SK-N-SH treated with all-trans-retinoic acid at 6 μM for 48 hours (cell line): ENCODE results near the gene SNX15.

Experiments
- ATAC-seq: fragments of 200-7000 bp; cut with Tn5 transposase; 3 replicates; pipeline ENCODE4 v1.9.1; 2020; ENCODE audit warnings: mild to moderate bottlenecking, moderate library complexity
- ARNTL ChIP-seq: fragments of 450-650 bp; formaldehyde crosslinking; IDR thresholded peaks from 2 replicates; pipeline ENCODE4 v1.5.0; 2020; ENCODE audit warnings: low read depth, mild to moderate bottlenecking, moderate library complexity, borderline replicate concordance
- BACH2 ChIP-seq: fragments of 250-450 bp; sonication (Bioruptor Pico); IDR thresholded peaks from 2 replicates; pipeline ENCODE4 v1.9.0; 2021; ENCODE audit warnings: mild to moderate bottlenecking, borderline replicate concordance
- CREB5 ChIP-seq: fragments of 250-450 bp; sonication (Bioruptor Pico); IDR thresholded peaks from 2 replicates; pipeline ENCODE4 v1.5.1; 2020; ENCODE audit warnings: low read depth, mild to moderate bottlenecking, moderate library complexity
- CSDC2 ChIP-seq: fragments of 250-450 bp; sonication (Bioruptor Pico); IDR thresholded peaks from 2 replicates; pipeline ENCODE4 v1.5.0; 2020; ENCODE audit warnings: mild to moderate bottlenecking, moderate library complexity
- CSRNP3 ChIP-seq: fragments of 250-450 bp; sonication (Bioruptor Pico); IDR thresholded peaks from 2 replicates; pipeline ENCODE4 v1.5.1; 2021; ENCODE audit warnings: mild to moderate bottlenecking, moderate library complexity
- ESRRG ChIP-seq: fragments of 250-450 bp; sonication (Bioruptor Pico); IDR thresholded peaks from 2 replicates; pipeline ENCODE4 v1.6.1; 2021; ENCODE audit warnings: mild to moderate bottlenecking
- GLIS3 ChIP-seq: fragments of 250-450 bp; sonication (Bioruptor Pico); IDR thresholded peaks from 2 replicates; pipeline ENCODE4 v1.5.0; 2020; ENCODE audit warnings: mild to moderate bottlenecking, moderate library complexity
- ISL1 ChIP-seq: fragments of 250-450 bp; sonication (Bioruptor Pico); IDR thresholded peaks from 2 replicates; pipeline ENCODE4 v2.1.2; 2022; ENCODE audit warnings: mild to moderate bottlenecking, moderate library complexity
- PATZ1 ChIP-seq: fragments of 250-450 bp; sonication (Bioruptor Pico); IDR thresholded peaks from 2 replicates; pipeline ENCODE4 v1.8.0; 2020; ENCODE audit warnings: mild to moderate bottlenecking, moderate library complexity, borderline replicate concordance
- POU6F1 ChIP-seq: fragments of 250-450 bp; sonication (Bioruptor Pico); IDR thresholded peaks from 2 replicates; pipeline ENCODE4 v1.8.0; 2021; ENCODE audit warnings: low read depth, mild to moderate bottlenecking, moderate library complexity, borderline replicate concordance
- RARB ChIP-seq: fragments of 250-450 bp; sonication (Bioruptor Pico); IDR thresholded peaks from 2 replicates; pipeline ENCODE4 v1.8.0; 2021; ENCODE audit warnings: mild to moderate bottlenecking, moderate library complexity
- SNAI2 ChIP-seq: fragments of 250-450 bp; sonication (Bioruptor Pico); IDR thresholded peaks from 2 replicates; pipeline ENCODE4 v1.5.0; 2020; ENCODE audit warnings: mild to moderate bottlenecking, moderate library complexity
- TCF4 ChIP-seq: fragments of 250-450 bp; sonication (Bioruptor Pico); IDR thresholded peaks from 2 replicates; pipeline ENCODE4 v1.8.0; 2021; ENCODE audit warnings: mild to moderate bottlenecking, moderate library complexity, borderline replicate concordance
- TOX ChIP-seq: fragments of 250-450 bp; sonication (Bioruptor Pico); IDR thresholded peaks from 2 replicates; pipeline ENCODE4 v1.8.0; 2021; ENCODE audit warnings: mild to moderate bottlenecking, moderate library complexity, borderline replicate concordance
- TSHZ2 ChIP-seq: fragments of 250-450 bp; sonication (Bioruptor Pico); IDR thresholded peaks from 2 replicates; pipeline ENCODE4 v1.5.0; 2020; ENCODE audit warnings: mild to moderate bottlenecking, moderate library complexity
- ZC3H10 ChIP-seq: fragments of 250-450 bp; sonication (Bioruptor Pico); IDR thresholded peaks from 2 replicates; pipeline ENCODE4 v1.5.1; 2021; ENCODE audit warnings: mild to moderate bottlenecking, moderate library complexity
- ZFP3 ChIP-seq: fragments of 250-450 bp; sonication (Bioruptor Pico); IDR thresholded peaks from 2 replicates; pipeline ENCODE4 v1.5.0; 2020; ENCODE audit warnings: mild to moderate bottlenecking, moderate library complexity
- ZFP30 ChIP-seq: fragments of 450-650 bp; formaldehyde crosslinking; IDR thresholded peaks from 2 replicates; pipeline ENCODE4 v1.5.0; 2022; ENCODE audit warnings: mild to moderate bottlenecking, moderate library complexity
- ZNF565 ChIP-seq: fragments of 450-650 bp; formaldehyde crosslinking; conservative IDR thresholded peaks from 2 replicates; pipeline ENCODE4 v1.5.0; 2020; ENCODE audit warnings: low read depth, mild to moderate bottlenecking, moderate library complexity
- ZNF70 ChIP-seq: fragments of 450-650 bp; formaldehyde crosslinking; IDR thresholded peaks from 2 replicates; pipeline ENCODE4 v1.5.0; 2020; ENCODE audit warnings: mild to moderate bottlenecking, moderate library complexity
- ZNF8 ChIP-seq: fragments of 450-650 bp; formaldehyde crosslinking; IDR thresholded peaks from 2 replicates; pipeline ENCODE4 v1.5.0; 2020; ENCODE audit warnings: mild to moderate bottlenecking, moderate library complexity

SNX15 gene

GRCh38 chr11:65056999-65057398, 29.8 kb downstream of the SNX15 start (continued):
- TF ChIP-seq POU6F1: no peak
- TF ChIP-seq ZC3H10 (CRISPR knock-in tag): no peak
- TF ChIP-seq CREB5 (CRISPR knock-in tag): no peak
- TF ChIP-seq SNAI2 (CRISPR knock-in tag): no peak
- no peak for TF ChIP-seq ZNF565 (CRISPR knock-in tag)
- TF ChIP-seq ZNF8: no peak
- TF ChIP-seq ESRRG (CRISPR knock-in tag): no peak
- no peak for TF ChIP-seq BACH2 (CRISPR knock-in tag)
- no peak for TF ChIP-seq PATZ1
- TF ChIP-seq ARNTL (CRISPR knock-in tag): no peak
- TF ChIP-seq TOX: no peak
- TF ChIP-seq ZFP3: no peak
- no peak for TF ChIP-seq ZFP30 (CRISPR knock-in tag)
- TF ChIP-seq ZNF70 (CRISPR knock-in tag): no peak

GRCh38 chr11:65057526-65057925, 30.3 kb downstream of the SNX15 start:
- TF ChIP-seq CSDC2 (CRISPR knock-in tag): no peak
- TF ChIP-seq ZFP3: no peak
- TF ChIP-seq CSRNP3 (CRISPR knock-in tag): no peak
- TF ChIP-seq ZNF70 (CRISPR knock-in tag): no peak
- TF ChIP-seq RARB (CRISPR knock-in tag): no peak
- no peak for TF ChIP-seq SNAI2 (CRISPR knock-in tag)
- no peak for TF ChIP-seq TSHZ2 (CRISPR knock-in tag)
- TF ChIP-seq TCF4: no peak
- TF ChIP-seq ZNF8: no peak
- no peak for TF ChIP-seq BACH2 (CRISPR knock-in tag)
- TF ChIP-seq ESRRG (CRISPR knock-in tag): no peak
- no peak for TF ChIP-seq PATZ1
- no peak for TF ChIP-seq GLIS3
- TF ChIP-seq ZNF565 (CRISPR knock-in tag): no peak
- no peak for TF ChIP-seq ISL1 (CRISPR knock-in tag)
- TF ChIP-seq ARNTL (CRISPR knock-in tag): no peak
- no peak for TF ChIP-seq TOX
- no peak for TF ChIP-seq POU6F1
- TF ChIP-seq ZFP30 (CRISPR knock-in tag): no peak
- ATAC-seq: no peak
